Stimulated activated naive B cell treated with anti-CD40 and anti-IgM and Interleukin-4, amounts not matched to agents 10 μg/mL and 1 μg/mL and 100 μg/mL, for 72 hours (primary cell): ENCODE results near the gene D2HGDH.
"Not testable (repeated sequence)": the region's sequence is repeated elsewhere in the genome, so short reads cannot be mapped to it uniquely, and the experiment has no call there.

Source experiments
- ATAC-seq, 2 donors: fragments of 150-1000 bp; cut with Tn5 transposase; replicated peaks; 2 replicates each; pipeline ENCODE4 v1.10.0; 2021; ENCODE audit warnings: moderate library complexity in 1 of 2
- DNase-seq: peaks from one replicate; pipeline ENCODE4 v3.0.0; 2021
- H3K27ac Mint-ChIP-seq: one replicate; pipeline ENCODE4 v1.8.0; 2022; ENCODE audit warnings: mild to moderate bottlenecking, mixed read lengths
- H3K27me3 Mint-ChIP-seq, 2 donors: one replicate each; pipeline ENCODE4 v1.8.0; 2022; ENCODE audit warnings: mixed read lengths in 2 of 2
- H3K36me3 Mint-ChIP-seq, 2 donors: one replicate each; pipeline ENCODE4 v1.8.0; 2022; ENCODE audit warnings: mixed read lengths in 2 of 2, mild to moderate bottlenecking in 1 of 2
- H3K4me1 Mint-ChIP-seq, 2 donors: one replicate each; pipeline ENCODE4 v1.8.0; 2022; ENCODE audit warnings: mixed read lengths in 2 of 2, mild to moderate bottlenecking in 1 of 2
- H3K4me3 Mint-ChIP-seq, 2 donors: one replicate each; pipeline ENCODE4 v1.8.0; 2022; ENCODE audit warnings: mild to moderate bottlenecking in 2 of 2, mixed read lengths in 2 of 2, moderate library complexity in 1 of 2
- H3K9me3 Mint-ChIP-seq, 2 donors: one replicate each; pipeline ENCODE4 v1.8.0; 2022; ENCODE audit warnings: mixed read lengths in 2 of 2, mild to moderate bottlenecking in 1 of 2

Gene D2HGDH

DNA sequence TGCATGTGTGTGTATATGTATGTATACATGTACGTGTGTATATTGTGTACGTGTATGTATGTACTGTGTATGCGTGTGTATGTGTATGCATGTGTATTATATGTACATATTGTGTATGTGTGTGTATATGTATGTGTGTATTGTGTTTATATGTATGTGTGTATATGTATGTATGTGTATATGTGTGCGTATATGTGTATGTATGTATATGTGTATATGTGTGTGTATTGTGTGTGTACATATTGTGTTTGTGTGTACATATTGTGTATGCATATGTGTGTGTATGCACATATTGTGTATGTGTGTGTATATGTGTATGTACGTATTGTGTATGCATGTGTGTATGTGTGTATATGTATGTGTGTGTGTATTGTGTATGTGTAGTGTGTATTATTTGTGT lies 59.0 kb downstream of the D2HGDH start:
- H3K27me3 Mint-ChIP-seq = peaks cover 3 to 19% of the 10 kb centered on the region in 2 donors
- ATAC-seq (no peak), DNase-seq (no peak)
- H3K36me3 Mint-ChIP-seq = peaks cover under 1 to 14% of the 10 kb centered on the region in 2 donors
- H3K9me3 Mint-ChIP-seq = peaks cover 14 to 15% of the 10 kb centered on the region in 2 donors
- H3K4me3 Mint-ChIP-seq = no peak overlapping the region
- H3K4me1 Mint-ChIP-seq = peaks cover 7 to 12% of the 10 kb centered on the region in 2 donors
- H3K27ac Mint-ChIP-seq = no peak overlapping the region

DNA sequence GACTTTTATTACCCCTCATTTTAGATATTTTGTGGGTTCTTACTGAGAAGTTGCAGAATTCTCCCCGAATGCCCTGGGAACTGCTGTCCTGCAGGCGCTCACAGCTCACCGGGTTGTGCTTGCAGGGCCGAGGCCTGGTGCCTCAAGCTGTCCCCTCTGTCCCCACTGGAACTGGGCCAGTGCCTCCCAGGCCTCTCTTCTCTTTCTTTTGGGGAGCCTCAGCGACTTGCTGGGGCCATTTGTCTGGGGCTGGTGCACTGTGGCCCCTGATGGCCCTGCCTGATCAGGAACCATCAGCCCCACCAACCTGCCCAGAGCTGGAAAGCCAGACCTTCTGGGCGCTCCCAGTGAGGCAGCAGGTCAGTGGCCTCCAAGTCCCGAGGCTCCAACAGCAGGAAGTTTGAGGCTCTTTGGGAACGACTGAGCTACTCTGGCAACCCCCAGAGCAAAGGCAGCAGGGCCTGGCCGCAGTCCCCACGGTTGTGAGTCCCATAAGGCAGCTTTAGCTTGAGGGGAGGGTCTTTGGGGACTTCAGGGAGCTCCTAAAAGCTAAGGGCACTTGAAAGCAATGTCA lies 59.9 kb downstream of the D2HGDH start:
- no peak overlapping the region for H3K27ac Mint-ChIP-seq
- ATAC-seq (no peak), DNase-seq (no peak)
- peaks cover 0 to 7% of the 10 kb centered on the region in 2 donors for H3K36me3 Mint-ChIP-seq
- H3K4me3 Mint-ChIP-seq = no peak overlapping the region
- peaks cover 3 to 19% of the 10 kb centered on the region in 2 donors for H3K27me3 Mint-ChIP-seq
- H3K4me1 Mint-ChIP-seq = peaks cover 0 to 2% of the 10 kb centered on the region in 2 donors
- peaks cover 7 to 10% of the 10 kb centered on the region in 2 donors for H3K9me3 Mint-ChIP-seq

DNA sequence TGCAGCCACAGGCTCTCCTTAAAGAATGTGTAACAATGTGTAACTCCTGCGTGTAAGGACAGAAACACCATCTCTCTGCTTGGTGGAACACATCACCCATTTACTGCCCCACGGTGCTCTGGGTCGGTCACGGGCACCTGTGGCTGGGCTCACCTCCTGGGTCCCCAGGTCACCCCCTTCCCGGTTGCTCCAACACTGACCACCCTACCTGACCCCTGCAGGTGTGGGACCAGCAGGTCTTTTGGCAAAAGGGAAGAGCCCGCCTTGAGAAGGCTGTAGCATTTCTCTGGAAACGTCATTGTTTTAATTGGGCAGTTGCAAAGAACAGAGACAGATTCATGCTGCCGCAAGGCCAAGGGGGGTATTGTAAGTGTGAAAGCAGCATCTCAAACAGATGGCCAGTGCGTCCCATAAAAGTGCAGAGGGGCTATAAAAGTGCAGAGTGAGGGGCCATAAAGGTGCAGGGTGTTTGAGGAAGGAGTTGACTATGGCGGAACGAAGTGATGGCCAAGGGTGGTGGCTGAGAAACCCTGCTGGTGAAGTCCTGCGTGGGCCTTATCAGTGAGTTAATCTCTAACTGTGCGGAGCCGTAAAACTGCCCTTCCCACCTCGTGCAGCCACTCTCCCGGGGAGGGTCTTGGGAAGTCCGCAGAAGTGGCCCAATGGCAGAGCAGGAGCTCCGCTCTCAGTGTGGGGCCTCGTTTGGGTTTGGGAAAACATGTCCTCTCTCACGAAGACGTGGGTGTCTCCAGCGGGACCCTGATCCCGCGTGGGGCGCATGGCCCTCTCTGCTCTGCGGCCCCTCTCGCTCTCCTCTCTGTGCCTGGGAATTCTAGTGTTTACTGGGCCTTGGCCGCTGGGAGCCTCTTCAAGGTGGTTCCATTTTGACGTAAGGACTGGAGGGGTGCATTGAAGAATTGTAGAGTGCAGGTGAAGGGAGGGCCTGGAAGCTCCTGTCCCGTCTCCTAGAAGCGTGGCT lies 60.9 kb downstream of the D2HGDH start:
- DNase-seq = no peak
- Mint-ChIP-seq H3K36me3 (peaks cover 0 to 7% of the 10 kb centered on the region in 2 donors), H3K9me3 (peaks cover 7% of the 10 kb centered on the region in 2 donors), H3K4me3 (no peak overlapping the region), H3K27me3 (peaks cover 3 to 19% of the 10 kb centered on the region in 2 donors), H3K27ac (no peak overlapping the region), H3K4me1 (no peaks in the 10 kb centered on the region)
- no peak for ATAC-seq

DNA sequence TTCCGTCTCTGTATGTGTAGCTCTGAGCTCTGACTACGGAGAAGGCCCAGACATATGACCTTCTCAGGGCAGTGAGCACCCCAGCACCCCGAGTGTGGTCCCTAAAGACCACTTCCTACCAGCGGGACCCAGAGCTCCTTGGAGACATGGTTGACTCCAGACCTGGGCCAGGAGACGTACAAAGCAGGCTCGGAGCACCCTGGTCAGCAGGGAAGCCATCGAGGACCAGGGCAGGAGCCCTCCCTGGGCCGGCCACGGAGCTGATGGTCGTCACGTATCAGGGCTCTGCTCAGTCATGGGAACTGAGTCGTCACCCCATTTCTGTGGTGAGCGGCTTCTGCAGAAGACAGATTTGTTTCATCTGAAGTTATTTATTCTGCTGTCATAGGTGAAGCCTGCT lies 61.8 kb downstream of the D2HGDH start:
- peaks cover 3 to 22% of the 10 kb centered on the region in 2 donors for H3K27me3 Mint-ChIP-seq
- H3K36me3 Mint-ChIP-seq = no peaks in the 10 kb centered on the region
- H3K4me1 Mint-ChIP-seq = peaks cover 0 to 2% of the 10 kb centered on the region in 2 donors
- no peak overlapping the region for H3K27ac Mint-ChIP-seq
- no peak for ATAC-seq
- H3K9me3 Mint-ChIP-seq = no peaks in the 10 kb centered on the region
- H3K4me3 Mint-ChIP-seq = no peak overlapping the region
- no peak for DNase-seq

- H3K36me3 Mint-ChIP-seq = no peaks in the 10 kb centered on the region
- no peak overlapping the region for H3K27ac Mint-ChIP-seq
- ATAC-seq (no peak), DNase-seq (no peak)
- no peak overlapping the region for H3K4me3 Mint-ChIP-seq
- peaks cover 3 to 24% of the 10 kb centered on the region in 2 donors for H3K27me3 Mint-ChIP-seq
- no peaks in the 10 kb centered on the region for H3K9me3 Mint-ChIP-seq
- H3K4me1 Mint-ChIP-seq = peaks cover 0 to 7% of the 10 kb centered on the region in 2 donors
Observed at GRCh38 chr2:241796610-241797138, 62.2 kb downstream of the D2HGDH start.

- Mint-ChIP-seq H3K4me1 (peaks cover 5 to 14% of the 10 kb centered on the region in 2 donors), H3K27ac (no peak overlapping the region), H3K4me3 (no peak overlapping the region), H3K9me3 (no peaks in the 10 kb centered on the region), H3K36me3 (no peaks in the 10 kb centered on the region), H3K27me3 (peaks cover 3 to 24% of the 10 kb centered on the region in 2 donors)
- no peak for DNase-seq
- no peak for ATAC-seq
Observed at GRCh38 chr2:241797441-241798080, 63.1 kb downstream of the D2HGDH start.

- peaks cover 4 to 26% of the 10 kb centered on the region in 2 donors for H3K27me3 Mint-ChIP-seq
- H3K9me3 Mint-ChIP-seq = peaks cover 0 to under 1% of the 10 kb centered on the region in 2 donors
- no peak for ATAC-seq
- peaks cover 5 to 18% of the 10 kb centered on the region in 2 donors for H3K4me1 Mint-ChIP-seq
- no peak overlapping the region for H3K4me3 Mint-ChIP-seq
- no peak overlapping the region for H3K27ac Mint-ChIP-seq
- DNase-seq = no peak
- H3K36me3 Mint-ChIP-seq = no peaks in the 10 kb centered on the region
Observed at GRCh38 chr2:241798081-241798630, 63.7 kb downstream of the D2HGDH start.

DNA sequence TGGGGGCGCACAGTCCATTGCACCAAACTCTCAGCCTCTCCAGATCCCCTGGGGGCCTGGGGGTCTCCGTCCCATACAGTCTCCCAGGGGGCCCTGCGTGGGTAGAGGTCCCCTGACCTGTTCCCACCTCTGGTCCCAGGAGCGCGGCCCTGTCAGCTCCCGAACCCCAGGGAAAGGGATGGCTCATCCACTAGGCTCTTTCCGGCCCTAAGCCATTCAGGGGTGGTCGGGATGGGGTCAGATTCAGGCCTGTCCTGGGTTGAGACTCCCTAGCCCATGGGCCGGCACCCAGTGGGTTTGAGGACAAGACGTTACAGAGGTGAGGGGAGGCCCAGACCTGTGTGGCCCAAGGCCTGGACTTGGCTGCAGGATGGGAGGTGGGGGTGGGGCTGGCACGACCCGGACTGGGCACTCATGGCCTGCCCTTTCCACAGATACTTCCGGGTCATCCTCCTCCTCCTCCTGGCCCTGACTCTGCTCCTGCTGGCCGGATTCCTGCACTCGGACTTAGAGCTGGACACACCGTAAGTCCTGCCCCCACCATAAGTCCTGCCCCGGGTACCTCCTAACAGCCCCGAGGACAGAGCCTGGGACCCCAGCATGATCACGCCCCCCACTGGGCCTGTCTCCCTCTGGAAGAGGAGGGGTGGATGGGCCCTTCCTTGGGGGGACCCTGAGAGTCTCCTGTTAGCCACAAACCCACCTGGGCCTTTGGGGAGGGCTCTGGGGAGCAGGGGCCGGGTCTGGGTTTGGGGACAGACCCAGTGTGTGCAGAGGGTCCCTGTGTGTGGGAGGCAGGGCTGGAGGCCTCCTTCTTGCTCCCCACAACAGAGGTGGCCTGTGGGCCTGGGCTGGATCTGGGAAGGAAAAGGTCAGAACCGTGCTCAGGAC lies 64.4 kb downstream of the D2HGDH start:
- Mint-ChIP-seq H3K9me3 (peaks cover 2 to 4% of the 10 kb centered on the region in 2 donors), H3K36me3 (no peaks in the 10 kb centered on the region), H3K4me1 (peaks cover 8 to 24% of the 10 kb centered on the region in 2 donors), H3K27ac (no peak overlapping the region), H3K4me3 (no peak overlapping the region), H3K27me3 (peaks cover 4 to 24% of the 10 kb centered on the region in 2 donors)
- DNase-seq (no peak), ATAC-seq (no peak)

GRCh38 chr2:241799522-241800197 lies 65.2 kb downstream of the D2HGDH start:
- H3K4me3 Mint-ChIP-seq = no peak overlapping the region
- DNase-seq = no peak
- peaks cover 12 to 31% of the 10 kb centered on the region in 2 donors for H3K4me1 Mint-ChIP-seq
- ATAC-seq = no peak
- peaks cover 2 to 4% of the 10 kb centered on the region in 2 donors for H3K9me3 Mint-ChIP-seq
- H3K36me3 Mint-ChIP-seq = no peaks in the 10 kb centered on the region
- H3K27ac Mint-ChIP-seq = peak overlapping the region; percentile 20
- H3K27me3 Mint-ChIP-seq = peaks cover 5 to 31% of the 10 kb centered on the region in 2 donors

DNA sequence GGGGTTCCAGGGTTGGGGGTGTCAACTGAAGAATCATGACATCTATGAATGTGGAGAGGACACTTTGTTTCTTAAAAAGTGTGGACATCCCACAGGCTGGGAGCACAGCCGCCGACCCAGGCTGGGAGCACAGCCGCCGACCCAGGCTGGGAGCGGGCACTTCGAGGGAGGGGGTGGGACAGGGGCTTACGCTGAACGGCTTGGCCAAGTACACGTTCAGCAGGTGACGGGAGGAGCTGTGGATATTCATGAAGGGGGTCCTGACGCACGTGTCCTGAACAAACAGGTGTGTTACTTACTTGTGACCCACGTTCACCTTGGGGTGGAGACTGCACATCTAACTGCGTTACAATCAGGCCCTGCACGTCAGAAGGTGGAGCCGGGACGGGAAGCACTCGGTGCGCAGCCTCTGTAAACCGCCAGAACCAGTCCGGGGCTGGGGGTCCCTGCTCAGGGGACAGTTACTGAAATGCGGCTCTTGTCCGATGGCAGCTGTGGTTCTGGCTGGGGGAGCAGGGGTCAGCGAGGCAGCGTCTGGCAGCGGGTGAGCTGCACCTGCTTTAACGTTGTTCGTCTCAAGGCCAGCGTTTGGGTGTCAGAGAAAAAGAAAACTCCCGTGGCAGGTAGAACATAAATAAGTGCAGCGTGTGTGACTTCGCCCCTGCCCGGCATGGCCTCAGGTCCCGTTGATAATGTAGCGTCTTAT lies 65.9 kb downstream of the D2HGDH start:
- peaks cover 8 to 33% of the 10 kb centered on the region in 2 donors for H3K27me3 Mint-ChIP-seq
- H3K4me1 Mint-ChIP-seq = peaks cover 14 to 35% of the 10 kb centered on the region in 2 donors
- H3K27ac Mint-ChIP-seq, H3K4me3 Mint-ChIP-seq, DNase-seq, H3K9me3 Mint-ChIP-seq, H3K36me3 Mint-ChIP-seq, ATAC-seq: not testable (repeated sequence)

- Mint-ChIP-seq H3K27me3 (peaks cover 8 to 33% of the 10 kb centered on the region in 2 donors), H3K27ac (peak overlapping the region; percentile 47), H3K4me3 (peak overlapping the region in 1 of 2 donors; percentile 32), H3K36me3 (no peaks in the 10 kb centered on the region), H3K9me3 (peaks cover 2 to 4% of the 10 kb centered on the region in 2 donors), H3K4me1 (peaks cover 14 to 35% of the 10 kb centered on the region in 2 donors)
- peak; percentile 47 to 68 for ATAC-seq
- peak; percentile 23 for DNase-seq
Observed at GRCh38 chr2:241801611-241802420, 67.4 kb downstream of the D2HGDH start.
